Naive B cell (primary cell): ENCODE measurements around the gene SOX6. TPM values are rescaled to one million over a fixed set of nuclear protein-coding genes. Genes with fewer than 3 reads are reported as not detected.

Experiments
- ATAC-seq, 2 donors: fragments of 150-1000 bp; cut with Tn5 transposase; 2 replicates each; pipeline ENCODE4 v1.10.0; 2021; ENCODE audit warnings: low read depth in 2 of 2, mild to moderate bottlenecking in 2 of 2, moderate library complexity in 2 of 2
- DNase-seq: peaks from one replicate; pipeline ENCODE4 v3.0.0; 2022
- H3K27ac Mint-ChIP-seq, 6 donors: one replicate each; pipeline ENCODE4 v1.8.0; 2020 to 2022; ENCODE audit warnings: mild to moderate bottlenecking in 6 of 6, mixed read lengths in 6 of 6, moderate library complexity in 5 of 6, inconsistent platforms in 2 of 6
- H3K27me3 Mint-ChIP-seq, 3 donors: one replicate each; pipeline ENCODE4 v1.8.0; 2021 to 2022; ENCODE audit warnings: mixed read lengths in 3 of 3, mild to moderate bottlenecking in 1 of 3
- H3K36me3 Mint-ChIP-seq, 2 donors: one replicate each; pipeline ENCODE4 v1.8.0; 2020 to 2022; ENCODE audit warnings: mixed read lengths in 2 of 2, inconsistent platforms in 1 of 2, mild to moderate bottlenecking in 1 of 2
- H3K4me1 Mint-ChIP-seq, 3 donors: one replicate each; pipeline ENCODE4 v1.8.0; 2020 to 2022; ENCODE audit warnings: mixed read lengths in 3 of 3, inconsistent platforms in 1 of 3, mild to moderate bottlenecking in 1 of 3, moderate library complexity in 1 of 3
- H3K4me3 Mint-ChIP-seq, 8 donors: one replicate each; pipeline ENCODE4 v1.8.0; 2020 to 2022; ENCODE audit warnings: mild to moderate bottlenecking in 8 of 8, mixed read lengths in 8 of 8, moderate library complexity in 8 of 8, inconsistent platforms in 2 of 8
- H3K9me3 Mint-ChIP-seq, 7 donors: one replicate each; pipeline ENCODE4 v1.8.0; 2020 to 2022; ENCODE audit warnings: mixed read lengths in 7 of 7, mild to moderate bottlenecking in 5 of 7, inconsistent platforms in 2 of 7, moderate library complexity in 1 of 7
- polyA plus RNA-seq, 6 donors: library from polyadenylated mRNA; unstranded; fragments of 300-500 nt; fragmentation: Illumina TruSeq; gene quantifications; one replicate each; pipeline ENCODE4 v1.2.3, GENCODE V29; 2021; ENCODE audit warnings: low read depth in 6 of 6

SOX6 gene
- polyA plus RNA-seq, 6 donors from 2014 or later = not detected

- no peak overlapping the region for H3K27ac Mint-ChIP-seq
- H3K4me1 Mint-ChIP-seq = no peaks in the 10 kb centered on the region
- H3K36me3 Mint-ChIP-seq = no peaks in the 10 kb centered on the region
- ATAC-seq (no peak), DNase-seq (no peak)
- no peak overlapping the region for H3K4me3 Mint-ChIP-seq
- no peaks in the 10 kb centered on the region for H3K27me3 Mint-ChIP-seq
- peaks cover 0 to 1% (median 0%) of the 10 kb centered on the region in 7 donors for H3K9me3 Mint-ChIP-seq
Measured at GRCh38 chr11:16295592-16295991, 60.8 kb downstream of the SOX6 start.

GRCh38 chr11:16293204-16293681 is 63.1 kb downstream of the SOX6 start:
- H3K9me3 Mint-ChIP-seq = peaks cover 0 to 1% (median 0%) of the 10 kb centered on the region in 7 donors
- H3K27ac Mint-ChIP-seq = no peak overlapping the region
- H3K4me3 Mint-ChIP-seq = no peak overlapping the region
- no peaks in the 10 kb centered on the region for H3K4me1 Mint-ChIP-seq
- ATAC-seq (no peak), DNase-seq (no peak)
- no peaks in the 10 kb centered on the region for H3K36me3 Mint-ChIP-seq
- H3K27me3 Mint-ChIP-seq = no peaks in the 10 kb centered on the region

GRCh38 chr11:16292167-16292859 is 64.0 kb downstream of the SOX6 start:
- H3K27ac Mint-ChIP-seq = no peak overlapping the region
- H3K4me3 Mint-ChIP-seq = no peak overlapping the region
- peaks cover 0 to 1% (median 0%) of the 10 kb centered on the region in 7 donors for H3K9me3 Mint-ChIP-seq
- H3K36me3 Mint-ChIP-seq = no peaks in the 10 kb centered on the region
- DNase-seq = no peak
- ATAC-seq = no peak
- no peaks in the 10 kb centered on the region for H3K4me1 Mint-ChIP-seq
- no peaks in the 10 kb centered on the region for H3K27me3 Mint-ChIP-seq

DNA sequence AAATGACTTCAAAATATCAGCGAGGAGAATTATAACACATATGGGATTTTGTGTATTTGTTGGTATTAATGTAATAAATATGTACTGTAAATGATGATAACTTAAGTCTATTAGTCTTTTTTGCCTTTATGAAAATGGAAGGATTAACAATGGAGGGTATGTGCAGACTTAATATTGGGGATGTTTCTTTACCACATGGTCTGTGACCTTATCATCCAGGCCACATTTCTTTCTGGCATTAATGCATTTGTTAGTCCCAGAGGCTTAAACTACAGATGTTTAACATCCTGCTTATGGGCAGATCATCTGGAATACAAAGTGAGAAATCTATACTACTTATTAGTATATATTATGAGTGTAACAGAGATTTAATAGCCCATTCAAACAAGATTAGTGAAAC is 64.6 kb downstream of the SOX6 start:
- ATAC-seq (no peak), DNase-seq (no peak)
- Mint-ChIP-seq H3K27ac (no peak overlapping the region), H3K9me3 (peaks cover 0 to 4% (median 0%) of the 10 kb centered on the region in 7 donors), H3K36me3 (no peaks in the 10 kb centered on the region), H3K4me1 (no peaks in the 10 kb centered on the region), H3K27me3 (no peaks in the 10 kb centered on the region), H3K4me3 (no peak overlapping the region)

- Mint-ChIP-seq H3K4me3 (no peak overlapping the region), H3K36me3 (no peaks in the 10 kb centered on the region), H3K4me1 (no peaks in the 10 kb centered on the region), H3K27me3 (no peaks in the 10 kb centered on the region), H3K9me3 (peaks cover 0 to 4% (median 0%) of the 10 kb centered on the region in 7 donors), H3K27ac (no peak overlapping the region)
- DNase-seq = no peak
- no peak for ATAC-seq
Measured at GRCh38 chr11:16289541-16289940, 66.8 kb downstream of the SOX6 start.

GRCh38 chr11:16287630-16288280 is 68.6 kb downstream of the SOX6 start:
- H3K27ac Mint-ChIP-seq = no peak overlapping the region
- H3K36me3 Mint-ChIP-seq = no peaks in the 10 kb centered on the region
- no peaks in the 10 kb centered on the region for H3K4me1 Mint-ChIP-seq
- DNase-seq (no peak), ATAC-seq (no peak)
- H3K27me3 Mint-ChIP-seq = no peaks in the 10 kb centered on the region
- peaks cover 0 to 4% (median 0%) of the 10 kb centered on the region in 7 donors for H3K9me3 Mint-ChIP-seq
- H3K4me3 Mint-ChIP-seq = no peak overlapping the region

DNA sequence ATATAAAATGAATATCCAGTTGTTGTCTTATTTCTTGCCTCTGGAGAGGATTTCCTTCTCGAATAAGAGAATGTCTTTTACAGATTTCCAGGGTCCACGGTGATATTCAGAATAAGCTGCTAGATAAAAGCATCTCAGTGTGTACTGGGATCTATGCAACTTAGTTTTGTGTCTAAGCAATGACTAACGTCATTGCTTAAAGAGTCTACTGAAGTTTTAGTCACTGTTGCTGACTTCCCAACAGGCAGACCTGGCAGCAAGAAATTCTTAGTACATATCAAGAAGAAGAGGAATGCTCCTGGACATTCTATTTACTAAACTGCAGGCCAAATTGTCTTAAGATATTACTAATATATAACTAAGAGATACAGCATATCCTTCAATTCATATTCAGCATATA is 70.3 kb downstream of the SOX6 start:
- DNase-seq = no peak

DNA sequence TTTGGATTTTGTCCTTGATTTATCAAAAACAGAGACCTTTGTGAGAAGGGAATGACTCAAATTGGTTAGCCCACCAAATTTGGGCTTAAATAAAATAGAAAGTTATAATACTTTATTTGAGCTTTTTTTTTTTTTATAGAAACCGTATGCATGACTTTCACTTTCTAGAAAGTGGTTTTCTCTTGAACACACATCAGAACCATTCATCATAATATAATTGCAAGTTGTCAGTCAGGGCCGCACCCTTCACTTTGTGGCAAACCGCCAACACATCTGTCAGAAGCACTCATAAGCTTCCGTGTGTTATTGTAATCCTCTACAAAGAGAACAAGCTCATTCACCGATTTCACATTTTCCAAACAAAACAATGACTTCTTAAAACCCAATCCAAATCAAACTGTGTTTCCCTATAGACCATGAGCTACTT is 76.1 kb downstream of the SOX6 start:
- Mint-ChIP-seq H3K36me3 (no peaks in the 10 kb centered on the region), H3K9me3 (no peaks in the 10 kb centered on the region), H3K27ac (no peak overlapping the region), H3K4me1 (no peaks in the 10 kb centered on the region), H3K27me3 (no peaks in the 10 kb centered on the region), H3K4me3 (no peak overlapping the region)
- ATAC-seq (no peak), DNase-seq (no peak)

More for the DNA sequence above, 70.3 kb downstream of the SOX6 start:
- H3K4me3 Mint-ChIP-seq = no peak overlapping the region
- peaks cover 0 to 4% (median 0%) of the 10 kb centered on the region in 7 donors for H3K9me3 Mint-ChIP-seq
- H3K27ac Mint-ChIP-seq = no peak overlapping the region
- no peak for ATAC-seq
- H3K4me1 Mint-ChIP-seq = no peaks in the 10 kb centered on the region
- H3K36me3 Mint-ChIP-seq = no peaks in the 10 kb centered on the region
- no peaks in the 10 kb centered on the region for H3K27me3 Mint-ChIP-seq

- Mint-ChIP-seq H3K27ac (no peak overlapping the region), H3K9me3 (no peaks in the 10 kb centered on the region), H3K27me3 (no peaks in the 10 kb centered on the region), H3K36me3 (no peaks in the 10 kb centered on the region), H3K4me1 (no peaks in the 10 kb centered on the region), H3K4me3 (no peak overlapping the region)
- no peak for DNase-seq
- ATAC-seq = no peak
Measured at GRCh38 chr11:16279524-16279923, 76.8 kb downstream of the SOX6 start.

DNA sequence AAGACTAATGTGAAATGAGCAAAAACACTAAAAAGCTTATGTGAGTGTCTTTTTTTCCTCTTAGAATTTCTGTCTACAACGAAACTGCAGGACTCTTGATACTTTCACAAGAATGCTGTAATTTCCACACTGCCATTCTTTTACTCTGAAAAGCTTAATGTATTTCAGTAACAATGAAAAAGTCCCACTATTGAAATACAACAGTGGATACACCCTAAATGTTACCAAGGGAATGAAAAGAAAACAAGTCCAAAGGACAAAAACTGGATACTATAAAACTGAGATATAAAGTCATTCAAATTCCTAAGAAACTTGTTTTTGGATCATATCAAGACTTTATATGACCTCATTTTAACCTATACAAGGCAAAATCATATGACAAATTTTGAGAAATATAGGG is 77.4 kb downstream of the SOX6 start:
- no peak overlapping the region for H3K4me3 Mint-ChIP-seq

GRCh38 chr11:16278273-16278672 is 78.1 kb downstream of the SOX6 start:
- no peak for ATAC-seq
- Mint-ChIP-seq H3K9me3 (no peaks in the 10 kb centered on the region), H3K4me3 (no peak overlapping the region), H3K36me3 (no peaks in the 10 kb centered on the region), H3K27me3 (no peaks in the 10 kb centered on the region), H3K4me1 (no peaks in the 10 kb centered on the region), H3K27ac (no peak overlapping the region)
- DNase-seq = no peak

More for the DNA sequence above, 77.4 kb downstream of the SOX6 start:
- no peaks in the 10 kb centered on the region for H3K4me1 Mint-ChIP-seq
- H3K9me3 Mint-ChIP-seq = no peaks in the 10 kb centered on the region
- no peaks in the 10 kb centered on the region for H3K36me3 Mint-ChIP-seq
- no peak for DNase-seq
- no peaks in the 10 kb centered on the region for H3K27me3 Mint-ChIP-seq
- H3K27ac Mint-ChIP-seq = no peak overlapping the region
- no peak for ATAC-seq

GRCh38 chr11:16276251-16276650 is 80.1 kb downstream of the SOX6 start:
- Mint-ChIP-seq H3K9me3 (no peaks in the 10 kb centered on the region), H3K36me3 (no peaks in the 10 kb centered on the region), H3K27ac (no peak overlapping the region), H3K4me3 (no peak overlapping the region), H3K4me1 (no peaks in the 10 kb centered on the region), H3K27me3 (no peaks in the 10 kb centered on the region)
- ATAC-seq (no peak), DNase-seq (no peak)

- Mint-ChIP-seq H3K36me3 (no peaks in the 10 kb centered on the region), H3K27ac (no peak overlapping the region), H3K27me3 (no peaks in the 10 kb centered on the region), H3K9me3 (peaks cover 0 to 2% (median 0%) of the 10 kb centered on the region in 7 donors), H3K4me1 (no peaks in the 10 kb centered on the region), H3K4me3 (no peak overlapping the region)
- no peak for ATAC-seq
- no peak for DNase-seq
Measured at GRCh38 chr11:16271258-16271657, 85.1 kb downstream of the SOX6 start.

GRCh38 chr11:16266021-16266420 is 90.3 kb downstream of the SOX6 start:
- DNase-seq (no peak), ATAC-seq (no peak)
- Mint-ChIP-seq H3K27ac (no peak overlapping the region), H3K9me3 (peaks cover 0 to 6% (median 0%) of the 10 kb centered on the region in 7 donors), H3K36me3 (no peaks in the 10 kb centered on the region), H3K4me1 (no peaks in the 10 kb centered on the region), H3K27me3 (no peaks in the 10 kb centered on the region), H3K4me3 (no peak overlapping the region)
